Motor neuron (in vitro differentiated cells): Measurements from ENCODE around the gene PARD3. TPM values are rescaled to one million over a fixed set of nuclear protein-coding genes. Genes with fewer than 3 reads are reported as not detected.
A peak's percentile ranks its signal among the peaks of the same experiment; 100 is the strongest.
"Not testable (repeated sequence)": the region's sequence is repeated elsewhere in the genome, so short reads cannot be mapped to it uniquely, and the experiment has no call there.

Source experiments
- ATAC-seq, 8 experiments: fragments of 200-7000 bp; cut with Tn5 transposase; replicated peaks in 6 of 8; 2 replicates each; pipeline ENCODE4 v1.8.0; 2021; ENCODE audit warnings: mild to moderate bottlenecking in 8 of 8, moderate library complexity in 8 of 8
- H3K27ac ChIP-seq, 2 donors: fragments of 250-450 bp; sonication (Bioruptor Pico); 2 replicates each; pipeline ENCODE4 v1.9.0; 2021; ENCODE audit warnings: antibody characterized with exemption in 2 of 2, mild to moderate bottlenecking in 2 of 2, moderate library complexity in 1 of 2
- H3K4me1 ChIP-seq, 2 donors: fragments of 250-450 bp; sonication (Bioruptor Pico); replicated peaks in 1 of 2; 2 replicates each; pipeline ENCODE4 v1.6.1; 2021; ENCODE audit warnings: antibody characterized with exemption in 2 of 2, mild to moderate bottlenecking in 2 of 2, moderate library complexity in 1 of 2
- H3K4me3 ChIP-seq, 5 donors: fragments of 250-450 bp; sonication (Bioruptor Pico); 2 replicates each; pipeline ENCODE4 v1.9.0; 2021; ENCODE audit warnings: antibody characterized with exemption in 5 of 5, mild to moderate bottlenecking in 5 of 5, moderate library complexity in 4 of 5
- WGBS, 10 experiments: fragments of 450-650 bp; shearing (Covaris generic); methylation state at CpG; one replicate each; pipeline ENCODE4 v1.0.0; 2022; 5-methylcytosine and 5-hydroxymethylcytosine counted together
- in situ Hi-C, 9 experiments: fragments of 400-800 bp; cut with MboI; loops; one replicate each; pipeline ENCODE4 v1.15.0; 2021; ENCODE audit warnings: low sequenced_read_pairs in 9 of 9, low pct_unique_long_range_greater_than_20kb in 2 of 9; ENCODE audit not compliant: unreplicated experiment in 9 of 9
- total RNA-seq, 8 experiments: library from RNA; unstranded; fragments of 300-600 nt; gene quantifications; 2 replicates each; pipeline versions ENCODE4 v1.2.3 to v1.2.4, GENCODE V29; 2022

Gene PARD3
- total RNA-seq, 8 experiments from 2014 or later: 21.5 to 154 (median 34.0) TPM

- H3K4me3 ChIP-seq: no peak overlapping the region
- peak in 5 of 8 experiments; percentile 21 to 54 (median 49) for ATAC-seq
- H3K27ac ChIP-seq: no peak overlapping the region
- H3K4me1 ChIP-seq: peaks cover 7 to 28% of the 10 kb centered on the region in 2 donors
- in situ Hi-C loops: loop anchor here in 1 of 9 experiments (25.0 kb wide), 1 partner anchor 287 kb away; no protein-coding TSS in a partner anchor
- 20 to 100% (median 71%) methylated on average over 1 to 7 of the region's 8 CpGs for WGBS, 10 experiments
Measured at GRCh38 chr10:34650156-34650555, 164.9 kb downstream of the PARD3 start.

- Histone ChIP-seq H3K4me1 (peaks cover 10 to 28% of the 10 kb centered on the region in 2 donors), H3K4me3 (no peak overlapping the region), H3K27ac (no peak overlapping the region)
- in situ Hi-C loops: loop anchor here in 4 of 9 experiments (25.0 kb wide), 3 partner anchors 1312 to 1462 kb away; partner anchors contain the start of gene NRP1 (in 2 of the 4)
- 90 to 100% (median 100%) methylated on average over 1 to 3 of the region's 3 CpGs; no CpG with 5 or more reads in 3 of the 10 experiments for WGBS, 10 experiments
- no peak for ATAC-seq
Measured at GRCh38 chr10:34649385-34649784, 165.7 kb downstream of the PARD3 start.

GRCh38 chr10:34648919-34649318, 166.2 kb downstream of the PARD3 start:
- ATAC-seq: no peak
- 76 to 100% (median 96%) methylated on average over 1 to 4 of the region's 5 CpGs; no CpG with 5 or more reads in 4 of the 10 experiments for WGBS, 10 experiments
- Histone ChIP-seq H3K4me3 (no peak overlapping the region), H3K27ac (no peak overlapping the region), H3K4me1 (peaks cover 14 to 31% of the 10 kb centered on the region in 2 donors)
- in situ Hi-C loops: loop anchor here in 4 of 9 experiments (25.0 kb wide), 3 partner anchors 1312 to 1462 kb away; partner anchors contain the start of gene NRP1 (in 2 of the 4)

GRCh38 chr10:34647875-34648865, 166.9 kb downstream of the PARD3 start:
- H3K4me1 ChIP-seq: peaks cover 14 to 30% of the 10 kb centered on the region in 2 donors
- no peak overlapping the region for H3K4me3 ChIP-seq
- 70 to 95% (median 87%) methylated on average over 3 to 11 of the region's 12 CpGs; no CpG with 5 or more reads in 1 of the 10 experiments for WGBS, 10 experiments
- peak in 3 of 8 experiments; percentile 18 to 53 (median 41) for ATAC-seq
- in situ Hi-C loops: loop anchor here in 4 of 9 experiments (25.0 kb wide), 3 partner anchors 1311 to 1461 kb away; partner anchors contain the start of gene NRP1 (in 2 of the 4)
- H3K27ac ChIP-seq: no peak overlapping the region

GRCh38 chr10:34647160-34647559, 167.9 kb downstream of the PARD3 start:
- Histone ChIP-seq H3K4me1 (peaks cover 14 to 22% of the 10 kb centered on the region in 2 donors), H3K27ac (no peak overlapping the region), H3K4me3 (no peak overlapping the region)
- in situ Hi-C loops: loop anchor here in 4 of 9 experiments (25.0 kb wide), 3 partner anchors 1310 to 1460 kb away; partner anchors contain the start of gene NRP1 (in 2 of the 4)
- 64 to 100% (median 83%) methylated on average over 2 to 7 of the region's 7 CpGs; no CpG with 5 or more reads in 1 of the 10 experiments for WGBS, 10 experiments
- ATAC-seq: no peak

- H3K27ac ChIP-seq: no peak overlapping the region
- ATAC-seq: peak in 2 of 8 experiments; percentile 30 to 47
- in situ Hi-C loops: loop anchor here in 4 of 9 experiments (25.0 kb wide), 3 partner anchors 1309 to 1459 kb away; partner anchors contain the start of gene NRP1 (in 2 of the 4)
- 76 to 100% (median 93%) methylated on average over 1 to 6 of the region's 6 CpGs; no CpG with 5 or more reads in 3 of the 10 experiments for WGBS, 10 experiments
- peaks cover 13 to 14% of the 10 kb centered on the region in 2 donors for H3K4me1 ChIP-seq
- no peak overlapping the region for H3K4me3 ChIP-seq
Measured at GRCh38 chr10:34646331-34646730, 168.8 kb downstream of the PARD3 start.

GRCh38 chr10:34644815-34645214, 170.3 kb downstream of the PARD3 start:
- peaks cover 3 to 10% of the 10 kb centered on the region in 2 donors for H3K4me1 ChIP-seq
- ATAC-seq, H3K4me3 ChIP-seq, H3K27ac ChIP-seq: not testable (repeated sequence)
- WGBS, 10 experiments: 85 to 100% (median 100%) methylated on average over 1 to 3 of the region's 3 CpGs; no CpG with 5 or more reads in 3 of the 10 experiments
- in situ Hi-C loops: loop anchor here in 4 of 9 experiments (25.0 kb wide), 3 partner anchors 1308 to 1458 kb away; partner anchors contain the start of gene NRP1 (in 2 of the 4)

- ATAC-seq: peak in 2 of 8 experiments; percentile 35
- peaks cover 3 to 10% of the 10 kb centered on the region in 2 donors for H3K4me1 ChIP-seq
- H3K4me3 ChIP-seq: no peak overlapping the region
- in situ Hi-C loops: loop anchor here in 4 of 9 experiments (25.0 kb wide), 3 partner anchors 1307 to 1457 kb away; partner anchors contain the start of gene NRP1 (in 2 of the 4)
- 50 to 90% (median 87%) methylated on average over 1 to 3 of the region's 3 CpGs; no CpG with 5 or more reads in 6 of the 10 experiments for whole genome bisulfite sequencing, 10 experiments
- no peak overlapping the region for H3K27ac ChIP-seq
Measured at GRCh38 chr10:34644224-34644623, 170.9 kb downstream of the PARD3 start.

- Histone ChIP-seq H3K4me1 (peaks cover 3 to 12% of the 10 kb centered on the region in 2 donors), H3K4me3 (no peak overlapping the region), H3K27ac (no peak overlapping the region)
- ATAC-seq: no peak
- in situ Hi-C loops: loop anchor here in 4 of 9 experiments (25.0 kb wide), 3 partner anchors 1306 to 1456 kb away; partner anchors contain the start of gene NRP1 (in 2 of the 4)
- WGBS, 10 experiments: 69 to 100% (median 93%) methylated on average over 1 to 5 of the region's 5 CpGs; no CpG with 5 or more reads in 1 of the 10 experiments
Measured at GRCh38 chr10:34643620-34644019, 171.5 kb downstream of the PARD3 start.

GRCh38 chr10:34641913-34642558, 173.1 kb downstream of the PARD3 start:
- ATAC-seq: peak in 6 of 8 experiments; percentile 11 to 87 (median 32)
- in situ Hi-C loops: loop anchor here in 4 of 9 experiments (25.0 kb wide), 3 partner anchors 1305 to 1455 kb away; partner anchors contain the start of gene NRP1 (in 2 of the 4)
- H3K4me1 ChIP-seq: peaks cover 11 to 24% of the 10 kb centered on the region in 2 donors
- H3K4me3 ChIP-seq: no peak overlapping the region
- 48 to 100% (median 90%) methylated on average over 1 to 4 of the region's 12 CpGs; no CpG with 5 or more reads in 1 of the 10 experiments for WGBS, 10 experiments
- no peak overlapping the region for H3K27ac ChIP-seq

GRCh38 chr10:34641147-34641912, 173.8 kb downstream of the PARD3 start:
- Histone ChIP-seq H3K27ac (no peak overlapping the region), H3K4me3 (no peak overlapping the region), H3K4me1 (peaks cover 14 to 31% of the 10 kb centered on the region in 2 donors)
- in situ Hi-C loops: loop anchor here in 4 of 9 experiments (25.0 kb wide), 3 partner anchors 1304 to 1454 kb away; partner anchors contain the start of gene NRP1 (in 2 of the 4)
- ATAC-seq: peak in 3 of 8 experiments; percentile 3 to 7 (median 6)
- WGBS, 10 experiments: 87 to 100% (median 97%) methylated on average over 1 to 8 of the region's 18 CpGs; no CpG with 5 or more reads in 4 of the 10 experiments
